ENCODE measurements around the gene IRS1. TPM values are rescaled to one million over a fixed set of nuclear protein-coding genes. Genes with fewer than 3 reads are reported as not detected.
A peak's percentile ranks its signal among the peaks of the same experiment; 100 is the strongest.
"Not testable (repeated sequence)": the region's sequence is repeated elsewhere in the genome, so short reads cannot be mapped to it uniquely, and the experiment has no call there.

Gene IRS1
- total RNA-seq, 8 experiments from 2014 or later = 7.1 to 47.0 (median 8.7) TPM

- Histone ChIP-seq H3K4me1 (replicated peaks in 1 of 2) (peaks cover 24 to 44% of the 10 kb centered on the region in 2 donors), H3K27ac (peak within 1 kb of the TSS; percentile 84 to 90), H3K4me3 (peak within 1 kb of the TSS; percentile 47 to 91 (median 69))
- WGBS, 10 experiments = 0 to 11% (median 0%) methylated on average over 1 to 20 of the region's 75 CpGs; no CpG with 5 or more reads in 3 of the 10 experiments
- in situ Hi-C loops (cut with MboI; ENCODE audit: low pct_unique_long_range_greater_than_20kb in 2 of 9, low sequenced_read_pairs in 9 of 9, unreplicated experiment in 9 of 9) = no loop called here
- ATAC-seq (replicated peaks in 6 of 8) = peak; percentile 92 to 97 (median 96)
Observed at GRCh38 chr2:226835796-226836547, 36.4 kb upstream of the IRS1 start, which contains the start of gene RHBDD1. TSS of gene RHBDD1 (plus strand) at chr2:226836054. CDS start at chr2:226864694, 28,640 bp downstream.

- H3K27ac ChIP-seq = peak overlapping the region; percentile 64 to 90
- in situ Hi-C loops (cut with MboI; ENCODE audit: low pct_unique_long_range_greater_than_20kb in 2 of 9, low sequenced_read_pairs in 9 of 9, unreplicated experiment in 9 of 9) = no loop called here
- WGBS, 10 experiments = 40 to 100% (median 47%) methylated on average over 1 to 14 of the region's 26 CpGs; no CpG with 5 or more reads in 4 of the 10 experiments
- peaks cover 23 to 40% of the 10 kb centered on the region in 2 donors for H3K4me1 ChIP-seq (replicated peaks in 1 of 2)
- peak in 7 of 8 experiments; percentile 2 to 48 (median 35) for ATAC-seq (replicated peaks in 6 of 8)
- H3K4me3 ChIP-seq = peak overlapping the region; percentile 47 to 91 (median 69)
Observed at GRCh38 chr2:226835420-226835795, 35.8 kb upstream of the IRS1 start.

- ATAC-seq (replicated peaks in 6 of 8); H3K27ac ChIP-seq: not testable (repeated sequence)
- H3K4me3 ChIP-seq = peak overlapping the region in 4 of 5 donors; percentile 47 to 91 (median 76)
Observed at GRCh38 chr2:226834880-226835279, 35.3 kb upstream of the IRS1 start.

GRCh38 chr2:226832061-226832460 is 32.4 kb upstream of the IRS1 start:
- Histone ChIP-seq H3K4me1 (replicated peaks in 1 of 2) (peaks cover 4 to 8% of the 10 kb centered on the region in 2 donors), H3K4me3 (no peak overlapping the region), H3K27ac (no peak overlapping the region)
- WGBS, 10 experiments = 90 to 100% (median 100%) methylated on average over 1 of the region's 1 CpG; no CpG with 5 or more reads in 1 of the 10 experiments
- no peak for ATAC-seq (replicated peaks in 6 of 8)
- in situ Hi-C loops (cut with MboI; ENCODE audit: low pct_unique_long_range_greater_than_20kb in 2 of 9, low sequenced_read_pairs in 9 of 9, unreplicated experiment in 9 of 9) = no loop called here

More at GRCh38 chr2:226834880-226835279, 35.3 kb upstream of the IRS1 start:
- 80 to 100% (median 97%) methylated on average over 1 to 14 of the region's 18 CpGs; no CpG with 5 or more reads in 2 of the 10 experiments for WGBS, 10 experiments
- peaks cover 19 to 34% of the 10 kb centered on the region in 2 donors for H3K4me1 ChIP-seq (replicated peaks in 1 of 2)
- in situ Hi-C loops (cut with MboI; ENCODE audit: low pct_unique_long_range_greater_than_20kb in 2 of 9, low sequenced_read_pairs in 9 of 9, unreplicated experiment in 9 of 9) = not testable (repeated sequence)

GRCh38 chr2:226831266-226831665 is 31.6 kb upstream of the IRS1 start:
- no peak overlapping the region for H3K4me3 ChIP-seq
- H3K4me1 ChIP-seq (replicated peaks in 1 of 2) = peaks cover 4% of the 10 kb centered on the region in 2 donors
- WGBS, 10 experiments = 37 to 97% (median 86%) methylated on average over 1 to 4 of the region's 4 CpGs; no CpG with 5 or more reads in 1 of the 10 experiments
- H3K27ac ChIP-seq = no peak overlapping the region
- no peak for ATAC-seq (replicated peaks in 6 of 8)
- in situ Hi-C loops (cut with MboI; ENCODE audit: low pct_unique_long_range_greater_than_20kb in 2 of 9, low sequenced_read_pairs in 9 of 9, unreplicated experiment in 9 of 9) = no loop called here

DNA sequence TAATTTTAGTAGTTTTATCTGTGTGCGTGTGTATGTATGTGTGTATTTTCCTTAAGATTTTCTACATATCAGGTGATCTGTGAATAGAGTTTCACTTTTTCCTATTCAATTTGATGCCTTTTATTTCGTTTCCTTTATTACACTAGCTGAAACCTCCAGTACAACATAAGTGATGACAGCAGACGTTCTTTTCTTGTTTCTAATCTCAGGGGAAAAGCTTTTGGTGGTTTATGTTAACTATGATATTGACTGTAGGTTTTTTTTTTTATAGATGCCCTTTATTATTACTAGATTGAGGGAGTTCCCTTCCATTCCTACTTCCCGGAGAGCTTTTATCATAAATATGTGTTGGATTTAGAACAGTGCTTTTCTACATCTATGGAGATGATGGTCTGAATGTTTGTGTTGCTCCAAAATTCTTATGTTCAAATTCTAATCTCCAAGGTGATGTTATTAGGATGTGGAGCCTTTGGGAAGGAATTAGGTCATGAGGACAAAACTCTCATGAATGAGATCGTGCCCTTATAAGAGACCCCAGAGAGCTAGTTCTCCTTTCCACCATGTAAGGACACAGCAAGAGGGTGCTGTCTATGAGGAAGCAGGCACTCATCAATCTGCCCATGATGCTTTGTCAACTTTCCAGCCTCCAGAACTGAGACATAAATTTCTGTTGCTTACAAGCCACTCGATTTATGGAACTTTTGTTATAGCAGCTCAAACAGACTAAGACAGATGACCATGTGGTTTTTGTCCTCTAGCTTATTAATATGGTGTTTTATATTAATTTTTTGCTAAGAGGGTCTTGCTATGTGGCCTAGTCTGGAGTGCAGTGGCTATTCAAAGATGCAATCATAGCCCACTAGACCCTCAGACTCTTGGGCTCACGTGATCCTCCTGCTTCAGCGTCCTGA is 30.4 kb upstream of the IRS1 start:
- ATAC-seq (replicated peaks in 6 of 8) = no peak
- Histone ChIP-seq H3K4me3 (no peak overlapping the region), H3K27ac (no peak overlapping the region), H3K4me1 (replicated peaks in 1 of 2) (peaks cover 0 to under 1% of the 10 kb centered on the region in 2 donors)
- 58 to 95% (median 88%) methylated on average over 2 to 8 of the region's 8 CpGs for WGBS, 10 experiments
- in situ Hi-C loops (cut with MboI; ENCODE audit: low pct_unique_long_range_greater_than_20kb in 2 of 9, low sequenced_read_pairs in 9 of 9, unreplicated experiment in 9 of 9) = no loop called here

DNA sequence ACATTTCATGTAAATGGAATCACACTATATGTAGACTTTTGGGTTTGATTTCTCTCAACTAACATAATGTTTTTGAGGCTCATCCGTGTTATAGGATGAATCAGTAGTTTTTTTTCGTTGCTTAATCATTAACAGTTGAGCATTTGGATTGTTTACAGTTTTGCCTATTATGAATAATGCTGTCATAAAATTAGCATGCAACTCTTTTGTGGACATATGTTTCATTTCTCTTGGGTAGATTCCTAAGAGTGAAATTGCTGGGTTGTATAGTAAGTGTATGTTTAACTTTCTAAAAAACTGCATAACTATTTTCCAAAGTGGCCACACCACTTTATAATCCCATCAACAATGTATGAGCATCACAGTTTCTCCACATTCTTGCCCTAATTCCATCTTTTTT is 28.6 kb upstream of the IRS1 start:
- 0 to 100% (median 68%) methylated on average over 1 to 2 of the region's 2 CpGs; no CpG with 5 or more reads in 2 of the 10 experiments for WGBS, 10 experiments

GRCh38 chr2:226825056-226825455 is 25.4 kb upstream of the IRS1 start:
- H3K27ac ChIP-seq = no peak overlapping the region
- in situ Hi-C loops (cut with MboI; ENCODE audit: low pct_unique_long_range_greater_than_20kb in 2 of 9, low sequenced_read_pairs in 9 of 9, unreplicated experiment in 9 of 9) = no loop called here
- H3K4me1 ChIP-seq (replicated peaks in 1 of 2) = no peaks in the 10 kb centered on the region
- no peak overlapping the region for H3K4me3 ChIP-seq
- 67 to 100% (median 93%) methylated on average over 1 to 2 of the region's 2 CpGs for WGBS, 10 experiments
- ATAC-seq (replicated peaks in 6 of 8) = no peak

More for the DNA sequence above, 28.6 kb upstream of the IRS1 start:
- in situ Hi-C loops (cut with MboI; ENCODE audit: low pct_unique_long_range_greater_than_20kb in 2 of 9, low sequenced_read_pairs in 9 of 9, unreplicated experiment in 9 of 9) = no loop called here
- Histone ChIP-seq H3K4me3 (no peak overlapping the region), H3K4me1 (replicated peaks in 1 of 2) (no peaks in the 10 kb centered on the region), H3K27ac (no peak overlapping the region)
- peak in 3 of 8 experiments; percentile 60 to 61 (median 60) for ATAC-seq (replicated peaks in 6 of 8)

- ATAC-seq (replicated peaks in 6 of 8) = peak in 5 of 8 experiments; percentile 63 to 98 (median 76)
- no peak overlapping the region for H3K4me3 ChIP-seq
- 4 to 75% (median 55%) methylated on average over 1 to 3 of the region's 3 CpGs; no CpG with 5 or more reads in 2 of the 10 experiments for WGBS, 10 experiments
- in situ Hi-C loops (cut with MboI; ENCODE audit: low pct_unique_long_range_greater_than_20kb in 2 of 9, low sequenced_read_pairs in 9 of 9, unreplicated experiment in 9 of 9) = loop anchor here in 7 of 9 experiments (10.0 to 25.0 kb wide), 7 partner anchors 166 to 1132 kb away; no protein-coding TSS in a partner anchor
- peaks cover 0 to 7% of the 10 kb centered on the region in 2 donors for H3K4me1 ChIP-seq (replicated peaks in 1 of 2)
- H3K27ac ChIP-seq = no peak overlapping the region
Observed at GRCh38 chr2:226818930-226819329, 19.3 kb upstream of the IRS1 start.

DNA sequence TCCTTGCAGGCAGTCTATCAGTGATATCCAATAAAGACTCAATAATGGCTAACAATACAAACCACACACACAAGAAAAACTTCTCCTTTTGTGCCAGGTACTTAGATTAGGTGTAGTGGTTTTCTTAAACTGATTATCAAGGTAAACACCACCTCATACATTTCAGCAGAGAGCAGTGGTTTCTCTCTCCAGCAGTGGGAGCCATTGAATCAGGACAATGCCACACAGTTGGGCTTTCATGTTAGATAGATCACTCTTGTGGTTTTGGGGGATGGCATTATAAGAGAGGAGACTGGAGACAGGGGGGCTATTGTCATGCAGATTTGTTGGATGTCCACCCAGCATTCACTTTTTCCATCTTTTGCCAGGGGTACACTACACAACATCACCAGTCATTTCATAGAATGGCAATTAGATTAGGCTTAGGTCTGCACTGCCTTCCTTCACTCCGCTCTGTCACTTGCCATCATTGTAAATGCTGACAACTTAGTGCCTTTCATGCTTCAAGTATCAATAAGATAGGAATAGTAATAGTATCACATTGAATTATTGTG is 13.6 kb upstream of the IRS1 start:
- 100% methylated on average over 1 of the region's 1 CpG; no CpG with 5 or more reads in 5 of the 10 experiments for WGBS, 10 experiments

GRCh38 chr2:226803410-226803809 is 3.8 kb upstream of the IRS1 start:
- Histone ChIP-seq H3K4me3 (no peak overlapping the region), H3K4me1 (replicated peaks in 1 of 2) (peaks cover 0 to 5% of the 10 kb centered on the region in 2 donors), H3K27ac (no peak overlapping the region)
- ATAC-seq (replicated peaks in 6 of 8) = no peak
- in situ Hi-C loops (cut with MboI; ENCODE audit: low pct_unique_long_range_greater_than_20kb in 2 of 9, low sequenced_read_pairs in 9 of 9, unreplicated experiment in 9 of 9) = loop anchor here in 7 of 9 experiments (5.0 to 25.0 kb wide), 7 partner anchors 184 to 1136 kb away; no protein-coding TSS in a partner anchor
- WGBS, 10 experiments = 0 to 100% (median 40%) methylated on average over 1 of the region's 1 CpG; no CpG with 5 or more reads in 1 of the 10 experiments

More for the DNA sequence above, 13.6 kb upstream of the IRS1 start:
- ATAC-seq (replicated peaks in 6 of 8) = peak in 3 of 8 experiments; percentile 33 to 53 (median 45)
- Histone ChIP-seq H3K4me1 (replicated peaks in 1 of 2) (peaks cover 0 to 2% of the 10 kb centered on the region in 2 donors), H3K27ac (no peak overlapping the region), H3K4me3 (no peak overlapping the region)
- in situ Hi-C loops (cut with MboI; ENCODE audit: low pct_unique_long_range_greater_than_20kb in 2 of 9, low sequenced_read_pairs in 9 of 9, unreplicated experiment in 9 of 9) = loop anchor here in 7 of 9 experiments (10.0 to 25.0 kb wide), 7 partner anchors 172 to 1126 kb away; no protein-coding TSS in a partner anchor

DNA sequence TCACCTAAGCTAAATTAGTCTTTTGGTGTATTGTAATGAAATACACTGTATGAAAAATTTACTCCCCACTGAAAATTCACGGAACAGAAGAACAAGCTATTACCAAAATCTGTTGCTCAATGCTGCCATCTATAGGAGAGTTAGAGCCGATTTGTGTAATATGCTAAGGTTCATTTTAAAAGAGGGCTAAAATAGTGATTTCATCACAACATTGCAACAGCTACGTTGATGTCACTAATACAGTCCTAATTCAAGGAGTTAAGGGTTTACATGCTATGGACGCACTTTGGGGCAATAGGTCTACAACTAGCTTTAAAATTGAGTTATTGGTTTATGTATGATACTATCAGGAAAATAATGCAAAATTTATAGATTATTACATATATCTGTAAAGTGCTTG is 3.0 kb upstream of the IRS1 start:
- peak in 1 of 8 experiments; percentile 2 for ATAC-seq (replicated peaks in 6 of 8)
- WGBS, 10 experiments = 0 to 10% (median 3%) methylated on average over 1 to 4 of the region's 4 CpGs
- in situ Hi-C loops (cut with MboI; ENCODE audit: low pct_unique_long_range_greater_than_20kb in 2 of 9, low sequenced_read_pairs in 9 of 9, unreplicated experiment in 9 of 9) = loop anchor here in 7 of 9 experiments (5.0 to 25.0 kb wide), 7 partner anchors 185 to 1135 kb away; no protein-coding TSS in a partner anchor
- Histone ChIP-seq H3K4me1 (replicated peaks in 1 of 2) (peaks cover 0 to 12% of the 10 kb centered on the region in 2 donors), H3K27ac (no peak overlapping the region), H3K4me3 (no peak overlapping the region)

Data from motor neuron (in vitro differentiated cells).